Hepatocyte (in vitro differentiated cells): ENCODE data around the gene OR7C2.

Experiments used
- EZH2 ChIP-seq: fragments of 200-600 bp; sonication (generic); IDR thresholded peaks from 2 replicates; pipeline ENCODE4 v1.6.1; 2016; ENCODE audit warnings: antibody characterized with exemption, mild to moderate bottlenecking, borderline replicate concordance
- EZH2phosphoT487 ChIP-seq: fragments of 200-600 bp; sonication (generic); IDR thresholded peaks from one replicate; pipeline ENCODE4 v1.6.1; 2018; ENCODE audit warnings: antibody characterized with exemption, mild to moderate bottlenecking, low read depth, moderate library complexity; ENCODE audit not compliant: unreplicated experiment, severe bottlenecking
- TF ChIP-seq, protein P1 (sequence below): fragments of 200-600 bp; sonication (generic); IDR thresholded peaks from 2 replicates; pipeline ENCODE4 v1.5.1; 2016; ENCODE audit warnings: antibody characterized with exemption, mild to moderate bottlenecking; ENCODE audit not compliant: poor library complexity

GRCh38 chr19:14971474-14971873, 30.2 kb downstream of the OR7C2 start:
- TF ChIP-seq, protein P1, sequence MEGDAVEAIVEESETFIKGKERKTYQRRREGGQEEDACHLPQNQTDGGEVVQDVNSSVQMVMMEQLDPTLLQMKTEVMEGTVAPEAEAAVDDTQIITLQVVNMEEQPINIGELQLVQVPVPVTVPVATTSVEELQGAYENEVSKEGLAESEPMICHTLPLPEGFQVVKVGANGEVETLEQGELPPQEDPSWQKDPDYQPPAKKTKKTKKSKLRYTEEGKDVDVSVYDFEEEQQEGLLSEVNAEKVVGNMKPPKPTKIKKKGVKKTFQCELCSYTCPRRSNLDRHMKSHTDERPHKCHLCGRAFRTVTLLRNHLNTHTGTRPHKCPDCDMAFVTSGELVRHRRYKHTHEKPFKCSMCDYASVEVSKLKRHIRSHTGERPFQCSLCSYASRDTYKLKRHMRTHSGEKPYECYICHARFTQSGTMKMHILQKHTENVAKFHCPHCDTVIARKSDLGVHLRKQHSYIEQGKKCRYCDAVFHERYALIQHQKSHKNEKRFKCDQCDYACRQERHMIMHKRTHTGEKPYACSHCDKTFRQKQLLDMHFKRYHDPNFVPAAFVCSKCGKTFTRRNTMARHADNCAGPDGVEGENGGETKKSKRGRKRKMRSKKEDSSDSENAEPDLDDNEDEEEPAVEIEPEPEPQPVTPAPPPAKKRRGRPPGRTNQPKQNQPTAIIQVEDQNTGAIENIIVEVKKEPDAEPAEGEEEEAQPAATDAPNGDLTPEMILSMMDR, result no peak
- TF ChIP-seq EZH2 (no peak), EZH2phosphoT487 (no peak)
